ENCODE data around the gene LRRC4C. TPM values are rescaled to one million over a fixed set of nuclear protein-coding genes. Genes with fewer than 3 reads are reported as not detected.

The LRRC4C gene
- total RNA-seq, 1 donor from 2014 or later, result 1.5 TPM

GRCh38 chr11:40338062-40338461 lies 1121.4 kb downstream of the LRRC4C start:
- Histone ChIP-seq H3K27me3 (ENCODE audit: control insufficient read depth, insufficient read depth, low read length) (no peaks in the 10 kb centered on the region), H3K36me3 (ENCODE audit: control insufficient read depth, insufficient read depth, low read length) (no peaks in the 10 kb centered on the region), H3K4me3 (ENCODE audit: low read depth, low read length) (no peak overlapping the region)
- TF ChIP-seq, protein P1, sequence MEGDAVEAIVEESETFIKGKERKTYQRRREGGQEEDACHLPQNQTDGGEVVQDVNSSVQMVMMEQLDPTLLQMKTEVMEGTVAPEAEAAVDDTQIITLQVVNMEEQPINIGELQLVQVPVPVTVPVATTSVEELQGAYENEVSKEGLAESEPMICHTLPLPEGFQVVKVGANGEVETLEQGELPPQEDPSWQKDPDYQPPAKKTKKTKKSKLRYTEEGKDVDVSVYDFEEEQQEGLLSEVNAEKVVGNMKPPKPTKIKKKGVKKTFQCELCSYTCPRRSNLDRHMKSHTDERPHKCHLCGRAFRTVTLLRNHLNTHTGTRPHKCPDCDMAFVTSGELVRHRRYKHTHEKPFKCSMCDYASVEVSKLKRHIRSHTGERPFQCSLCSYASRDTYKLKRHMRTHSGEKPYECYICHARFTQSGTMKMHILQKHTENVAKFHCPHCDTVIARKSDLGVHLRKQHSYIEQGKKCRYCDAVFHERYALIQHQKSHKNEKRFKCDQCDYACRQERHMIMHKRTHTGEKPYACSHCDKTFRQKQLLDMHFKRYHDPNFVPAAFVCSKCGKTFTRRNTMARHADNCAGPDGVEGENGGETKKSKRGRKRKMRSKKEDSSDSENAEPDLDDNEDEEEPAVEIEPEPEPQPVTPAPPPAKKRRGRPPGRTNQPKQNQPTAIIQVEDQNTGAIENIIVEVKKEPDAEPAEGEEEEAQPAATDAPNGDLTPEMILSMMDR (IDR thresholded peaks at IDR 0.05; ENCODE audit: insufficient read depth, low read length, poor library complexity, severe bottlenecking), result no peak
- DNase-seq (ENCODE audit: low read depth), result no peak

DNA sequence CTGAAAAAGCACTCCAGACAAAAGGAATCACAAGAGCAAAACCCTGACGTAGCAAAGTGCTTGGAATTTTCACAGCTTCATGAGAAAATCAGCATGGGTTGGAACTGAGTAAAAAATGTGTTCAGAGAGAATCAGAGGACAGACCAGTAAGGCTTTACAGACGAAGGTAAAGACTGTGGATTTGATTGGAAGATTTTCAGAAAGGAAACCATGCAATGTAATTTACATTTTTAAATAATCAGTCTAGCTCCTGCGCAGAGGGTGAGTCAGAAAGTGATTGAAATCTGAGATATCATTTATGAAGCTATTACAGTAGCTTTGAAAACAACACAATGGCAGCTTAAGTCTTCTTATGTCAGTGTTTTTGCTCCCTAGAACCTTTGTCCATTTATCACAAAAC lies 1122.3 kb downstream of the LRRC4C start:
- no peaks in the 10 kb centered on the region for H3K27me3 ChIP-seq (ENCODE audit: control insufficient read depth, insufficient read depth, low read length)
- TF ChIP-seq, protein P1 (IDR thresholded peaks at IDR 0.05; ENCODE audit: insufficient read depth, low read length, poor library complexity, severe bottlenecking), result no peak
- H3K36me3 ChIP-seq (ENCODE audit: control insufficient read depth, insufficient read depth, low read length), result no peaks in the 10 kb centered on the region
- no peak for DNase-seq (ENCODE audit: low read depth)
- H3K4me3 ChIP-seq (ENCODE audit: low read depth, low read length), result no peak overlapping the region

GRCh38 chr11:40328890-40329614 lies 1130.4 kb downstream of the LRRC4C start:
- peak; percentile 100 for DNase-seq (ENCODE audit: low read depth)
- H3K27me3 ChIP-seq (ENCODE audit: control insufficient read depth, insufficient read depth, low read length), result no peaks in the 10 kb centered on the region
- no peaks in the 10 kb centered on the region for H3K36me3 ChIP-seq (ENCODE audit: control insufficient read depth, insufficient read depth, low read length)
- TF ChIP-seq, protein P1 (IDR thresholded peaks at IDR 0.05; ENCODE audit: insufficient read depth, low read length, poor library complexity, severe bottlenecking), result no peak
- no peak overlapping the region for H3K4me3 ChIP-seq (ENCODE audit: low read depth, low read length)

- H3K4me3 ChIP-seq (ENCODE audit: low read depth, low read length), result no peak overlapping the region
- no peaks in the 10 kb centered on the region for H3K27me3 ChIP-seq (ENCODE audit: control insufficient read depth, insufficient read depth, low read length)
- H3K36me3 ChIP-seq (ENCODE audit: control insufficient read depth, insufficient read depth, low read length), result no peaks in the 10 kb centered on the region
- DNase-seq (ENCODE audit: low read depth), result no peak
- TF ChIP-seq, protein P1 (IDR thresholded peaks at IDR 0.05; ENCODE audit: insufficient read depth, low read length, poor library complexity, severe bottlenecking), result no peak
Observed at GRCh38 chr11:40323241-40323640, 1136.2 kb downstream of the LRRC4C start.

- no peak for DNase-seq (ENCODE audit: low read depth)
- no peaks in the 10 kb centered on the region for H3K27me3 ChIP-seq (ENCODE audit: control insufficient read depth, insufficient read depth, low read length)
- no peaks in the 10 kb centered on the region for H3K36me3 ChIP-seq (ENCODE audit: control insufficient read depth, insufficient read depth, low read length)
- H3K4me3 ChIP-seq (ENCODE audit: low read depth, low read length), result no peak overlapping the region
- TF ChIP-seq, protein P1 (IDR thresholded peaks at IDR 0.05; ENCODE audit: insufficient read depth, low read length, poor library complexity, severe bottlenecking), result no peak
Observed at GRCh38 chr11:40321537-40321936, 1137.9 kb downstream of the LRRC4C start.

DNA sequence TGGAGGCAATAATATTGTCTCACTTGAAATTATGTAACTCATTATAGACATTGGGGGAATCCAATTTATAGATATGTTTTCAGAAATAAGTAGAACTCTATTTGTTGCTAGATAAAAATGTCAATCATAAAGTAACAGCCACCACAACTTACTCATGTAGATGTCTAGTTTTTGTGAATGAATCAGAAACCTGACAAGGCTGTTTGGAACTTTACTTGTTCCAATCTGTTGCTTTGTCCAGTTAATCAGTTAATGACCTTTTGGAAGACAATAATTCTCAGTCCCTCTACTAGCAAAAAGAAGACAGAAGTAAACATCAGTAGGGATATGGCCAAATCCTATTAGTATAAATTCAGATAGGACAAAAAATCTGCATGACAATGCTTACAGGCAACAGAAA lies 1143.3 kb downstream of the LRRC4C start:
- Histone ChIP-seq H3K36me3 (ENCODE audit: control insufficient read depth, insufficient read depth, low read length) (no peaks in the 10 kb centered on the region), H3K4me3 (ENCODE audit: low read depth, low read length) (no peak overlapping the region), H3K27me3 (ENCODE audit: control insufficient read depth, insufficient read depth, low read length) (no peaks in the 10 kb centered on the region)
- TF ChIP-seq, protein P1 (IDR thresholded peaks at IDR 0.05; ENCODE audit: insufficient read depth, low read length, poor library complexity, severe bottlenecking), result no peak
- no peak for DNase-seq (ENCODE audit: low read depth)

All from kidney epithelial cell (primary cell).